ENCODE measurements around the gene GABARAPL1. TPM values are rescaled to one million over a fixed set of nuclear protein-coding genes. Genes with fewer than 3 reads are reported as not detected.
"Not testable (repeated sequence)": the region's sequence is repeated elsewhere in the genome, so short reads cannot be mapped to it uniquely, and the experiment has no call there.

Gene GABARAPL1
- total and polyA plus RNA-seq, 2 donors (not counting 1 experiment from before 2014, with no cell fraction given), result 4.5 to 11.9 TPM

- CTCF ChIA-PET, result interaction anchor here (1.8 kb wide), 1 partner anchor 20 kb away, joined by 3 read pairs; no protein-coding TSS in a partner anchor
- H3K27ac Mint-ChIP-seq, result no peak overlapping the region
- Histone ChIP-seq H4K20me1 (ENCODE audit: control insufficient read depth, insufficient read depth, low read length, poor library complexity, severe bottlenecking) (no peaks in the 10 kb centered on the region), H2AFZ (ENCODE audit: insufficient read depth, low read depth, low read length, poor library complexity, severe bottlenecking) (no peak overlapping the region), H3K4me3 (ENCODE audit: control extremely low read depth in 1 of 5, extremely low read depth in 1 of 5, insufficient read depth in 1 of 5, low read depth in 2 of 5, low read length in 4 of 5) (no peak overlapping the region), H3K79me2 (ENCODE audit: control insufficient read depth, insufficient read depth, low read length) (no peaks in the 10 kb centered on the region), H3K27ac (ENCODE audit: low read length in 2 of 2) (no peak overlapping the region), H3K36me3 (replicated peaks in 1 of 2; ENCODE audit: control extremely low read depth in 1 of 2, control insufficient read depth in 1 of 2, extremely low read depth in 1 of 2, insufficient read depth in 2 of 2, low read length in 1 of 2) (no peaks in the 10 kb centered on the region), H3K9ac (ENCODE audit: low read length) (no peak overlapping the region), H3K27me3 (replicated peaks in 1 of 4; ENCODE audit: control extremely low read depth in 1 of 4, control insufficient read depth in 3 of 4, insufficient read depth in 4 of 4, low read length in 3 of 4) (peaks cover 0 to 39% (median 20%) of the 10 kb centered on the region in 4 experiments), H3K4me2 (replicated peaks; ENCODE audit: low read depth, low read length, poor library complexity, severe bottlenecking) (no peak overlapping the region), H3K9me3 (ENCODE audit: control extremely low read depth in 1 of 3, control insufficient read depth in 2 of 3, insufficient read depth in 1 of 3, low read length in 2 of 3) (peaks cover 0 to 3% (median 0%) of the 10 kb centered on the region in 3 donors), H3K4me1 (ENCODE audit: control insufficient read depth in 2 of 2, insufficient read depth in 2 of 2, low read length in 2 of 2) (peaks cover 13 to 18% of the 10 kb centered on the region in 2 donors)
- no peak overlapping the region for H3K4me3 Mint-ChIP-seq
- H3K27me3 Mint-ChIP-seq, result peaks cover 27% of the 10 kb centered on the region
- TF ChIP-seq EZH2 (IDR thresholded peaks at IDR 0.05; ENCODE audit: borderline replicate concordance, insufficient read depth, low read depth, low read length, poor library complexity, severe bottlenecking) (no peak), CTCF (IDR thresholded peaks at IDR 0.05) (no peak)
- no peaks in the 10 kb centered on the region for H3K9me3 Mint-ChIP-seq (ENCODE audit: insufficient read depth)
- no peak for DNase-seq
- POLR2A ChIA-PET, result no interaction called here
- no CpG with 5 or more reads among the region's 2 CpGs for WGBS (ENCODE audit: insufficient coverage)
- no peak for ATAC-seq (ENCODE audit: low read depth)
- intact Hi-C loops (cut with micrococcal nuclease), result loop anchor here (10.0 kb wide), 1 partner anchor 959 kb away; the partner anchor contains the start of gene SMIM10L1
- H3K4me1 Mint-ChIP-seq, result peaks cover 19% of the 10 kb centered on the region
Observed at GRCh38 chr12:10215436-10215835, 2.8 kb downstream of the GABARAPL1 start.

GRCh38 chr12:10215946-10216345 is 3.3 kb downstream of the GABARAPL1 start:
- Histone ChIP-seq H3K27me3 (replicated peaks in 1 of 4; ENCODE audit: control extremely low read depth in 1 of 4, control insufficient read depth in 3 of 4, insufficient read depth in 4 of 4, low read length in 3 of 4) (peaks cover 0 to 39% (median 20%) of the 10 kb centered on the region in 4 experiments), H3K4me1 (ENCODE audit: control insufficient read depth in 2 of 2, insufficient read depth in 2 of 2, low read length in 2 of 2) (peaks cover 13 to 18% of the 10 kb centered on the region in 2 donors)
- H3K79me2 ChIP-seq (ENCODE audit: control insufficient read depth, insufficient read depth, low read length); ATAC-seq (ENCODE audit: low read depth); H3K4me3 Mint-ChIP-seq; H3K27ac ChIP-seq (ENCODE audit: low read length in 2 of 2); H3K9me3 Mint-ChIP-seq (ENCODE audit: insufficient read depth); H3K4me2 ChIP-seq (replicated peaks; ENCODE audit: low read depth, low read length, poor library complexity, severe bottlenecking); H4K20me1 ChIP-seq (ENCODE audit: control insufficient read depth, insufficient read depth, low read length, poor library complexity, severe bottlenecking); H2AFZ ChIP-seq (ENCODE audit: insufficient read depth, low read depth, low read length, poor library complexity, severe bottlenecking); POLR2A ChIA-PET; H3K27ac Mint-ChIP-seq; H3K36me3 ChIP-seq (replicated peaks in 1 of 2; ENCODE audit: control extremely low read depth in 1 of 2, control insufficient read depth in 1 of 2, extremely low read depth in 1 of 2, insufficient read depth in 2 of 2, low read length in 1 of 2); H3K4me3 ChIP-seq (ENCODE audit: control extremely low read depth in 1 of 5, extremely low read depth in 1 of 5, insufficient read depth in 1 of 5, low read depth in 2 of 5, low read length in 4 of 5); H3K9me3 ChIP-seq (ENCODE audit: control extremely low read depth in 1 of 3, control insufficient read depth in 2 of 3, insufficient read depth in 1 of 3, low read length in 2 of 3); H3K9ac ChIP-seq (ENCODE audit: low read length); DNase-seq: not testable (repeated sequence)
- peaks cover 19% of the 10 kb centered on the region for H3K4me1 Mint-ChIP-seq
- WGBS (ENCODE audit: insufficient coverage), result 90% methylated on average over 7 of the region's 13 CpGs
- CTCF ChIA-PET, result interaction anchor here (1.8 kb wide), 1 partner anchor 19 kb away, joined by 3 read pairs; no protein-coding TSS in a partner anchor
- intact Hi-C loops (cut with micrococcal nuclease), result loop anchor here (10.0 kb wide), 1 partner anchor 959 kb away; the partner anchor contains the start of gene SMIM10L1
- H3K27me3 Mint-ChIP-seq, result peaks cover 27% of the 10 kb centered on the region
